Left lung (tissue), 10 donors: ENCODE data around the gene RCC1. TPM values are rescaled to one million over a fixed set of nuclear protein-coding genes. Genes with fewer than 3 reads are reported as not detected.
"Not testable (repeated sequence)": the region's sequence is repeated elsewhere in the genome, so short reads cannot be mapped to it uniquely, and the experiment has no call there.

Experiments used
- ATAC-seq: fragments of 200-7000 bp; cut with Tn5 transposase; one replicate; pipeline ENCODE4 v1.9.1; 2020; ENCODE audit warnings: moderate library complexity
- DNase-seq, 4 donors: peaks; one replicate each; pipeline ENCODE4 v3.0.0-alpha.2; 2013 to 2020
- H3K27ac ChIP-seq, 2 donors: fragments of 200-600 bp; sonication (generic) in 1 of 2; one replicate each; pipeline versions ENCODE4 v1.5.0 to v1.8.0; 2020 to 2021
- H3K27me3 ChIP-seq, 2 donors: fragments of 200-600 bp; sonication (generic) in 1 of 2; one replicate each; pipeline versions ENCODE4 v1.5.0 to v1.8.0; 2020 to 2021
- H3K36me3 ChIP-seq, 2 donors: fragments of 200-600 bp; sonication (generic) in 1 of 2; one replicate each; pipeline versions ENCODE4 v1.5.0 to v1.8.0; 2020 to 2021
- H3K4me1 ChIP-seq, 2 donors: fragments of 200-600 bp; one replicate each; pipeline ENCODE4 v1.8.0; 2021
- H3K4me3 ChIP-seq, 2 donors: fragments of 200-600 bp; sonication (generic) in 1 of 2; one replicate each; pipeline versions ENCODE4 v1.5.0 to v1.8.0; 2020 to 2021; ENCODE audit warnings: mild to moderate bottlenecking in 1 of 2
- H3K9me3 ChIP-seq, 2 donors: fragments of 200-600 bp; sonication (generic) in 1 of 2; one replicate each; pipeline versions ENCODE4 v1.5.0 to v1.8.0; 2020 to 2021
- intact Hi-C, 2 donors: fragments of 100-400 bp; cut with DNase I; formaldehyde crosslinking; loops; one replicate each; pipeline versions ENCODE4 v1.11.2 to v1.14.2; 2022
- polyA plus RNA-seq, 6 donors: library from polyadenylated mRNA; unstranded; fragments of 120-200 nt; gene quantifications; one replicate each; pipeline ENCODE4 v1.2.1, GENCODE V29; 2013; ENCODE audit not compliant: insufficient read length in 6 of 6
- total RNA-seq, 2 donors: library from RNA; stranded (reverse); fragmentation: NEBNext Ultra II Directional; extraction: Animal tissue kit (Norgen Biotek cat#: 25700); gene quantifications; one replicate each; pipeline ENCODE4 v1.2.1, GENCODE V29; 2021
- TF ChIP-seq, protein P1 (sequence below), 2 donors: fragments of 200-600 bp; sonication (generic) in 1 of 2; IDR thresholded peaks; one replicate each; pipeline versions ENCODE4 v1.5.0 to v1.8.0; 2021; ENCODE audit warnings: antibody characterized with exemption in 2 of 2
- donor health status: DM: no; HTN: yes; CAD: no.
- donor health status: DM: no; HTN: no; CAD: no.

The RCC1 gene
- total and polyA plus RNA-seq, 8 donors, result 35.5 to 57.8 (median 38.7) TPM

DNA sequence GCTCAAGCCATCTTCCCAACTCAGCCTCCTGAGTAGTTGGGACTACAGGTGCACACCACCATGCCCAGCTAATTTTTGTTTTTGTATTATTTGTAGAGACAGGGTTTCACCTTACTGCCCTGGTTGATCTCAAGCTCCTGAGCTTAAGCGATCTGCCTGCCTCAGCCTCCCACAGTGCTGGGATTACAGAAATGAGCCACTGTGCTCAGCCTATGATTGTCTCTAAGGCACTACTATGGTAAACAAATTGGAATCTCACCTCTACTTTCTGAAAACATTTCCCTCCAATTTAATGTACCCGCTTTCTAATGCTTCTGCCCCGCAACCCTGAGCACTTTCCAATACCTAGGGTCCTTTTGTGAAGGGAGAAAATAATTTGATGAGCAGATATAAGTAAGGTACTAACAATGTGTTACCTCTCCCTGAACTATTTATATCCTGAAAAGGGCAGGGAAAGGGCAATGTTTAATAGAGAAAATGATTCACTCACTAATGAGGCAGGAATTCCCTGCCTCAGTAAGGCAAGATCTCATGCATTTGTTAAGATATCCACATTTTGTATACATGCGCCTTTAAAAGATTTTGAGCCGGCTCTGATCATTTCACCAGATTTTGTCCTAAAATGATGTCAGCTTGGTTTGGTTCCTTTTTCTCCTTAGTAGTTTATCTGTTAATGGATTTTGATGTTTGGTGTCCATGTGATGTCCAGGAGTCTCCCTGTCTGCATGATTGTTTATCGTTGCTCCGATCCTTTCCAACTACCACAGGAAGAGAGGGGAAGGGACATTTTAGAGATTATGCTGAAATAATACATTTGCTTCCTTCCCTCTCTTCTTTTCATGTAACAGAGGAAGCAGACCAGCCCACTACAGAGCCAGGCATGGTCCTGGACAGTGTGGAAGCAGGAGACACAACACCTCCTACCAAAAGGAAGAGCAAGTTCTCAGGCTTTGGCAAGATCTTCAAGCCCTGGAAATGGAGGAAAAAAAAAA, 47.3 kb upstream of the RCC1 start:
- no peak for ATAC-seq
- Histone ChIP-seq H3K27ac (peak overlapping the region; percentile 21 to 39), H3K4me1 (peaks cover 4 to 23% of the 10 kb centered on the region in 2 donors), H3K27me3 (no peaks in the 10 kb centered on the region), H3K4me3 (no peak overlapping the region), H3K36me3 (peaks cover 0 to 32% of the 10 kb centered on the region in 2 donors), H3K9me3 (no peaks in the 10 kb centered on the region)
- intact Hi-C loops, result no loop called here
- DNase-seq, result no peak
- TF ChIP-seq, protein P1, sequence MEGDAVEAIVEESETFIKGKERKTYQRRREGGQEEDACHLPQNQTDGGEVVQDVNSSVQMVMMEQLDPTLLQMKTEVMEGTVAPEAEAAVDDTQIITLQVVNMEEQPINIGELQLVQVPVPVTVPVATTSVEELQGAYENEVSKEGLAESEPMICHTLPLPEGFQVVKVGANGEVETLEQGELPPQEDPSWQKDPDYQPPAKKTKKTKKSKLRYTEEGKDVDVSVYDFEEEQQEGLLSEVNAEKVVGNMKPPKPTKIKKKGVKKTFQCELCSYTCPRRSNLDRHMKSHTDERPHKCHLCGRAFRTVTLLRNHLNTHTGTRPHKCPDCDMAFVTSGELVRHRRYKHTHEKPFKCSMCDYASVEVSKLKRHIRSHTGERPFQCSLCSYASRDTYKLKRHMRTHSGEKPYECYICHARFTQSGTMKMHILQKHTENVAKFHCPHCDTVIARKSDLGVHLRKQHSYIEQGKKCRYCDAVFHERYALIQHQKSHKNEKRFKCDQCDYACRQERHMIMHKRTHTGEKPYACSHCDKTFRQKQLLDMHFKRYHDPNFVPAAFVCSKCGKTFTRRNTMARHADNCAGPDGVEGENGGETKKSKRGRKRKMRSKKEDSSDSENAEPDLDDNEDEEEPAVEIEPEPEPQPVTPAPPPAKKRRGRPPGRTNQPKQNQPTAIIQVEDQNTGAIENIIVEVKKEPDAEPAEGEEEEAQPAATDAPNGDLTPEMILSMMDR (IDR thresholded peaks at IDR 0.05), result no peak

DNA sequence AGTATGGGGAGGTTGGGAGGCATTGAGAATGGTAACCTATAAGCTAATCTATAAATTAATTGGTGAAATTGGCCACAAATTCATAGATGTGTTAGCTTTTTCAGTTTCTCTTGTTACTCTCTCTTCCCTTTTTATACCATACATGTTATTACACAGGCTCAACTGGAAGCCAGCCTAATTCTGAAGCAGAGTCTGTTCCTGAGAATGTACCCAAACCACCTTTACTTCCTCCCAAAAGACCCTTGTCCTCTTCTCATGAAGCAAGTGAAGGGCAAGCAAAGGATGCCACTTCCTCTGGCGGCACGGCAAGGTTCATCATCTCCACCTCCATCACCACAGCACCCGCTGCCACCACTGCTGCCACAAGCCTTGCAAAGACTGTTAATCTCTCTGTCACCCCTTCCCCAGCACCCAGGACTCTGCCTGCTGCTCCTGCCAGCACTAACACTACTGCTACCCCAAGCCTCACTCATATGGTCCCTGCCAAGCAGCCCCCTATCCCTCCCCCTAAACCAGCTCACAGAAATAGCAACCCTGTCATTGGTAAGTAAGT, 39.5 kb upstream of the RCC1 start:
- Histone ChIP-seq H3K36me3 (peaks cover 0 to 71% of the 10 kb centered on the region in 2 donors), H3K27me3 (no peaks in the 10 kb centered on the region), H3K9me3 (no peaks in the 10 kb centered on the region), H3K4me1 (no peaks in the 10 kb centered on the region), H3K27ac (no peak overlapping the region), H3K4me3 (no peak overlapping the region)
- TF ChIP-seq, protein P1 (IDR thresholded peaks at IDR 0.05), result no peak
- intact Hi-C loops, result no loop called here
- DNase-seq, result no peak
- ATAC-seq, result no peak

DNA sequence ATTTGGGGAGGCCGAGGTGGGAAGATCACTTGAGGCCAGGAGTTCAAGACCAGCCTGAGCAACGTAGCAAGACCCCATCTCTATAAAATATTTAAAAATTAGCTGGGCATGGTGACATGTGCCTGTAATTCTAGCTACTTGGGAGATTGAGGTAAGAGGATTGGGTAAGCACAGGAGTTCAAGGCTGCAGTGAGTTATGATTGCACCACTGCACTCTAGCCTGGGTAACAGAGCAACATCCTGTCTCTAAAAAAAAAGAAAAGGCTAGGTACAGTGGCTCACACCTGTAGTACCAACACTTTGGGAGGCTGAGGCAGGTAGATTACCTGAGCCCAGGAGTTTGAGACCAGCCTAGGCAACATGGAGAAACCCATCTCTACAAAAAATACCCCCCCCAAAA, 35.7 kb upstream of the RCC1 start:
- TF ChIP-seq, protein P1 (IDR thresholded peaks at IDR 0.05), result no peak
- no peaks in the 10 kb centered on the region for H3K9me3 ChIP-seq
- ATAC-seq (no peak), DNase-seq (no peak)
- H3K27me3 ChIP-seq, result no peaks in the 10 kb centered on the region
- intact Hi-C loops, result no loop called here
- H3K27ac ChIP-seq, result no peak overlapping the region
- H3K4me3 ChIP-seq, result no peak overlapping the region
- no peaks in the 10 kb centered on the region for H3K4me1 ChIP-seq
- peaks cover 0 to 72% of the 10 kb centered on the region in 2 donors for H3K36me3 ChIP-seq

GRCh38 chr1:28479497-28479896, 26.3 kb upstream of the RCC1 start:
- H3K27ac ChIP-seq, H3K9me3 ChIP-seq, DNase-seq, H3K27me3 ChIP-seq, ATAC-seq, intact Hi-C loops, H3K4me3 ChIP-seq, H3K4me1 ChIP-seq: not testable (repeated sequence)
- peaks cover 3 to 96% of the 10 kb centered on the region in 2 donors for H3K36me3 ChIP-seq

DNA sequence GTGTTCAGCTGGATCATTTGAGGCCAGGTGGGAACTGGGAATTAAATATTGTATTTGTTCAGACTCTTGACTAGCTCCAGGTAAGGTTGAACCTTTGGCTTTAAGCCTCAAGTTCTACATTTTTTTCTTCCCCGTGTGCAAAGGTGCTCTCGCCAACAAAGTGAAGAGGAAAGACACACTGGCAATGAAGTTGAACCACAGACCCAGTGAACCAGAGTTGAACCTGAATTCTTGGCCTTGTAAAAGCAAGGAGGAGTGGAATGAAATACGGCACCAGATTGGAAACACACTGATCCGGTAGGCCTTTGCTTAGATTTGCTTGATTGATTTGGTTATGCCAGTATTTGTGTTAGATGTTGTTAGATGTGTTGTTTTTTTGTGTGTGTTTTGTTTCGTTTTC, 25.5 kb upstream of the RCC1 start:
- no peak overlapping the region for H3K27ac ChIP-seq
- H3K27me3 ChIP-seq, result no peaks in the 10 kb centered on the region
- peaks cover 3 to 96% of the 10 kb centered on the region in 2 donors for H3K36me3 ChIP-seq
- TF ChIP-seq, protein P1 (IDR thresholded peaks at IDR 0.05), result no peak
- no peaks in the 10 kb centered on the region for H3K9me3 ChIP-seq
- no peaks in the 10 kb centered on the region for H3K4me1 ChIP-seq
- intact Hi-C loops, result no loop called here
- H3K4me3 ChIP-seq, result no peak overlapping the region
- ATAC-seq (no peak), DNase-seq (no peak)
